ENCODE results near the gene KLF9. TPM values are rescaled to one million over a fixed set of nuclear protein-coding genes. Genes with fewer than 3 reads are reported as not detected.
A peak's percentile ranks its signal among the peaks of the same experiment; 100 is the strongest.

KLF9 gene
- total and polyA plus RNA-seq, 2 donors (not counting 3 experiments of a cell fraction or from before 2014, with no cell fraction given) = 7.3 to 17.2 TPM

DNA sequence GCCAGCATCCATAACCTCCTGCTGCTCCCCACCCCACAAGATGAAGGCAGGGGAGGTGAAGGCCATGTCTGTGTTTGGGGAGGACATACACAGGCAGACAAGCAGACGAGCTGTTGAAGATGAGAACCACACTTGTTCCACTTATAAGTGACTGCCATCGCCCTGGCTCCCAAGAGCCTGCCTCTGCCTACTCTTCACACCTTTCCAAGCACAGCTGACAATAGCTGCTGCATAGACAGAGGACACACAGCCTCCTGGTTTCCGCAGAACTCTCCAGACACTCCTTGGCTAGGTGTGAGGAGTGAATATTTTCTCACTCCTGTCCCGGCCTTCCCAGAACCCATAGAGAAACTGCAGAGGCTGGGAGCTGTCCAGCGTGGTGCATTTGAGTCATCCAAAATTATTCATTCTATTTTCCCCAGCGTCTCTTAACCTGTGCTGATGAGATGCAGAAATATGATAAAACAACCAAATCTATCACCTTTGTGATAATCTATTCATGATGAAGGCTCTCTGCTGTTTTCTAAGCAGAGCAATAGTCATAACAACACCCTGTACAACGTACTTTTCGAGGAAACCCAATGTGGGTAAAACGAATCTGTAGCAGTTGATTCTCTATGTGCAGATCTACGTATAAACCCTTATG lies 24.7 kb downstream of the KLF9 start:
- intact Hi-C loops (cut with micrococcal nuclease) = loop anchor here (2.0 to 5.0 kb wide), 3 partner anchors 21 to 47 kb away; no protein-coding TSS in a partner anchor
- CTCF ChIA-PET = interaction anchor here (1.7 to 4.3 kb wide), 9 partner anchors 10 to 213 kb away, joined by 3 to 26 read pairs (median 8); no protein-coding TSS in a partner anchor
- H4K20me1 ChIP-seq (replicated peaks; ENCODE audit: control insufficient read depth, extremely low read depth, insufficient read depth, low read length) = no peaks in the 10 kb centered on the region

DNA sequence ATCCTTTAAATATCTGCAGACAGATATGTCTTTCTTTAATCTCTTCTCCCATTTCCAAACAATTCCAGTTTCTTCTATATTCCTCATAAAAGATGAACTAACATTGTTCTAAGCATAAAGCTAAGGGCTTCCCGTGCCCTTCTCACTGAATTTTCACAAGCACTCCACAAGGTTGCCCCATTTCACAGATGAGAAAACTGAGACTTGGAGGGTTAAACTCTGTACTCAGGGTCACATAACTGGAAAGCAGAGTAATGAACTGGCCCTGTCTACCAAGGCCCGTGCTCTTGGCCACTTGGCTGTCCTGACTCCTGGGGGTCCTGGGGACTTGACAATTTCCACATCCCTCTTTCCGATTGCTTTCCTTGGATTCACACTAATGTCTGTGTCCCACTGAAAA lies 25.3 kb downstream of the KLF9 start:
- TF ChIP-seq POLR2AphosphoS5 (IDR thresholded peaks at IDR 0.05; ENCODE audit: insufficient read depth, low read depth, low read length) = no peak
- TF ChIP-seq JUN (IDR thresholded peaks at IDR 0.05; ENCODE audit: borderline replicate concordance, insufficient read depth, insufficient read length, low read depth) = no peak
- no peak for TF ChIP-seq FOS (IDR thresholded peaks at IDR 0.05; ENCODE audit: borderline replicate concordance, insufficient read depth, low read length)
- no peak for TF ChIP-seq EZH2 (IDR thresholded peaks at IDR 0.05; ENCODE audit: borderline replicate concordance, low read depth, low read length, severe bottlenecking)
- TF ChIP-seq, protein P1, sequence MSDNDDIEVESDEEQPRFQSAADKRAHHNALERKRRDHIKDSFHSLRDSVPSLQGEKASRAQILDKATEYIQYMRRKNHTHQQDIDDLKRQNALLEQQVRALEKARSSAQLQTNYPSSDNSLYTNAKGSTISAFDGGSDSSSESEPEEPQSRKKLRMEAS (IDR thresholded peaks at IDR 0.05; ENCODE audit: insufficient read depth, insufficient read length) = no peak
- no peak for TF ChIP-seq MYC (IDR thresholded peaks at IDR 0.05; ENCODE audit: low read depth, low read length)
- TF ChIP-seq POLR2A (IDR thresholded peaks at IDR 0.05; ENCODE audit: low read depth, low read length) = no peak
- TF ChIP-seq, protein P2, sequence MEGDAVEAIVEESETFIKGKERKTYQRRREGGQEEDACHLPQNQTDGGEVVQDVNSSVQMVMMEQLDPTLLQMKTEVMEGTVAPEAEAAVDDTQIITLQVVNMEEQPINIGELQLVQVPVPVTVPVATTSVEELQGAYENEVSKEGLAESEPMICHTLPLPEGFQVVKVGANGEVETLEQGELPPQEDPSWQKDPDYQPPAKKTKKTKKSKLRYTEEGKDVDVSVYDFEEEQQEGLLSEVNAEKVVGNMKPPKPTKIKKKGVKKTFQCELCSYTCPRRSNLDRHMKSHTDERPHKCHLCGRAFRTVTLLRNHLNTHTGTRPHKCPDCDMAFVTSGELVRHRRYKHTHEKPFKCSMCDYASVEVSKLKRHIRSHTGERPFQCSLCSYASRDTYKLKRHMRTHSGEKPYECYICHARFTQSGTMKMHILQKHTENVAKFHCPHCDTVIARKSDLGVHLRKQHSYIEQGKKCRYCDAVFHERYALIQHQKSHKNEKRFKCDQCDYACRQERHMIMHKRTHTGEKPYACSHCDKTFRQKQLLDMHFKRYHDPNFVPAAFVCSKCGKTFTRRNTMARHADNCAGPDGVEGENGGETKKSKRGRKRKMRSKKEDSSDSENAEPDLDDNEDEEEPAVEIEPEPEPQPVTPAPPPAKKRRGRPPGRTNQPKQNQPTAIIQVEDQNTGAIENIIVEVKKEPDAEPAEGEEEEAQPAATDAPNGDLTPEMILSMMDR (IDR thresholded peaks at IDR 0.05; ENCODE audit: extremely low read depth in 1 of 2, insufficient read depth in 1 of 2, low read depth in 1 of 2, low read length in 2 of 2) = no peak
- TF ChIP-seq GATA2 (IDR thresholded peaks at IDR 0.05; ENCODE audit: insufficient read depth, insufficient read length, low read depth, low read length) = no peak
- Histone ChIP-seq H3K9me3 (replicated peaks; ENCODE audit: control insufficient read depth, insufficient read depth, low read length) (no peaks in the 10 kb centered on the region), H4K20me1 (replicated peaks; ENCODE audit: control insufficient read depth, extremely low read depth, insufficient read depth, low read length) (no peaks in the 10 kb centered on the region), H3K9me1 (replicated peaks; ENCODE audit: control insufficient read depth, extremely low read depth, insufficient read depth, low read length) (no peaks in the 10 kb centered on the region), H3K4me1 (ENCODE audit: control insufficient read depth, extremely low read depth, insufficient read depth, low read length) (peaks cover 32% of the 10 kb centered on the region), H3K9ac (replicated peaks; ENCODE audit: extremely low read depth, insufficient read depth, low read length) (no peak overlapping the region), H3K4me2 (ENCODE audit: insufficient read depth, low read length) (no peak overlapping the region), H2AFZ (ENCODE audit: low read depth, low read length) (no peak overlapping the region), H3K36me3 (ENCODE audit: control insufficient read depth in 2 of 2, extremely low read depth in 1 of 2, insufficient read depth in 2 of 2, low read length in 2 of 2) (peaks cover 2 to 4% of the 10 kb centered on the region in 2 experiments), H3K4me3 (replicated peaks in 1 of 3; ENCODE audit: insufficient read depth in 1 of 3, low read depth in 1 of 3, low read length in 3 of 3) (no peak overlapping the region), H3K27me3 (ENCODE audit: control insufficient read depth in 2 of 2, insufficient read depth in 2 of 2, low read length in 2 of 2) (no peaks in the 10 kb centered on the region), H3K27ac (ENCODE audit: insufficient read depth, low read depth, low read length) (no peak overlapping the region), H3K79me2 (ENCODE audit: control insufficient read depth, insufficient read depth, low read length) (peaks cover 57% of the 10 kb centered on the region)
- dilution Hi-C loops (cut with MboI; ENCODE audit: extremely low pct_ligation_motif_present, low sequenced_read_pairs) (no loop called here), intact Hi-C loops (cut with micrococcal nuclease) (no loop called here)
- ChIA-PET POLR2A (no interaction called here), CTCF (interaction anchor here (1.7 to 4.3 kb wide), 7 partner anchors 10 to 213 kb away, joined by 3 to 26 read pairs (median 8); no protein-coding TSS in a partner anchor)
- no peak for FAIRE-seq
- no peak for DNase-seq (ENCODE audit: low read depth, low spot score)
- no TSS peak for BruUV-seq (replicated peaks)

More for the DNA sequence above, 24.7 kb downstream of the KLF9 start:
- Histone ChIP-seq H3K4me1 (ENCODE audit: control insufficient read depth, extremely low read depth, insufficient read depth, low read length) (peaks cover 32% of the 10 kb centered on the region), H3K9me1 (replicated peaks; ENCODE audit: control insufficient read depth, extremely low read depth, insufficient read depth, low read length) (no peaks in the 10 kb centered on the region), H3K9ac (replicated peaks; ENCODE audit: extremely low read depth, insufficient read depth, low read length) (no peak overlapping the region), H3K36me3 (ENCODE audit: control insufficient read depth in 2 of 2, extremely low read depth in 1 of 2, insufficient read depth in 2 of 2, low read length in 2 of 2) (peaks cover 2 to 4% of the 10 kb centered on the region in 2 experiments), H3K27ac (ENCODE audit: insufficient read depth, low read depth, low read length) (no peak overlapping the region), H3K27me3 (ENCODE audit: control insufficient read depth in 2 of 2, insufficient read depth in 2 of 2, low read length in 2 of 2) (no peaks in the 10 kb centered on the region), H2AFZ (ENCODE audit: low read depth, low read length) (no peak overlapping the region), H3K4me3 (replicated peaks in 1 of 3; ENCODE audit: insufficient read depth in 1 of 3, low read depth in 1 of 3, low read length in 3 of 3) (no peak overlapping the region), H3K9me3 (replicated peaks; ENCODE audit: control insufficient read depth, insufficient read depth, low read length) (no peaks in the 10 kb centered on the region), H3K79me2 (ENCODE audit: control insufficient read depth, insufficient read depth, low read length) (peaks cover 61% of the 10 kb centered on the region), H3K4me2 (ENCODE audit: insufficient read depth, low read length) (peak overlapping the region; percentile 74)
- POLR2A ChIA-PET = no interaction called here
- DNase-seq (ENCODE audit: low read depth, low spot score) = peak; percentile 44
- TF ChIP-seq MYC (IDR thresholded peaks at IDR 0.05; ENCODE audit: low read depth, low read length) (no peak), FOS (IDR thresholded peaks at IDR 0.05; ENCODE audit: borderline replicate concordance, insufficient read depth, low read length) (peak; percentile 7)
- no TSS peak for BruUV-seq (replicated peaks)
- FAIRE-seq = no peak
- dilution Hi-C loops (cut with MboI; ENCODE audit: extremely low pct_ligation_motif_present, low sequenced_read_pairs) = no loop called here
